ENCODE data around the gene CHCHD3.

DNA sequence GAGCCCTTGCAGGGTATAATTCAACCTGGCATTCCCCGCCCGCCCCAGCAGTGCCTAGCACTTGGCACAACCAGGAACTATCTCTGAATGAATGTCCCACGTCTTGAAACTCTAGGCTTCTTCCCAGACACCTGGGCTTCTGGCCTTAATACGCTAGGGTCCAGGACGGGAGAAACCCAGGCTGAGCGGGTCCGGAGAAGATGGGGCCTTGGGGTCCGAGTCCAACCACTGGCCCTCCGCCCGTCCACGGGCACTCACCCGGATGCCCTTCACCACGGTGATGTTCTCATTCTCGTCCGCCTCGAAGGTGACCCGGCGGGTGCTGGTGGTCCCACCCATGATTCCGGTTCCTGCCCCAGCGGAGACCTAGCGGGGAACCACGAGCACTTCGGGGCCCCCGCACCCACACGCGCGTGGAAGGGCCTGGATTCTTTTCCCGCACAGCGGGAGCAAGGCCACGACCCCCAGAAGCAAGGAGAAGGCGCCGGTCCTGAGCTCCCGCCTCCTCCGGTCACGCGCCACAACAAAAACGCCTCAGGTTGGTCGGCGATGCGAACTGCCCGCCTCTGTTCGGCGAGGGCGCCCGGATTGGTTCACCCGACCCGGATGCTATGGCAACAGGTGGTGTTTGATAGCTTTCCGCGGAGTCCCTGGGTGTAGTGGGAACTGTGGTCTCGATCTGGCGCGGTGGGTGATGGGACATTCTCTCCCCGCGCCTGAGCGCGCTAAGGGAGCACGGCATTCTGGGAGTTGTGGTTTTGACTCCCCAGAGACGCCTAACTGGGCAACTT lies at the start of gene CHCHD3:
- TF ChIP-seq, protein P1, sequence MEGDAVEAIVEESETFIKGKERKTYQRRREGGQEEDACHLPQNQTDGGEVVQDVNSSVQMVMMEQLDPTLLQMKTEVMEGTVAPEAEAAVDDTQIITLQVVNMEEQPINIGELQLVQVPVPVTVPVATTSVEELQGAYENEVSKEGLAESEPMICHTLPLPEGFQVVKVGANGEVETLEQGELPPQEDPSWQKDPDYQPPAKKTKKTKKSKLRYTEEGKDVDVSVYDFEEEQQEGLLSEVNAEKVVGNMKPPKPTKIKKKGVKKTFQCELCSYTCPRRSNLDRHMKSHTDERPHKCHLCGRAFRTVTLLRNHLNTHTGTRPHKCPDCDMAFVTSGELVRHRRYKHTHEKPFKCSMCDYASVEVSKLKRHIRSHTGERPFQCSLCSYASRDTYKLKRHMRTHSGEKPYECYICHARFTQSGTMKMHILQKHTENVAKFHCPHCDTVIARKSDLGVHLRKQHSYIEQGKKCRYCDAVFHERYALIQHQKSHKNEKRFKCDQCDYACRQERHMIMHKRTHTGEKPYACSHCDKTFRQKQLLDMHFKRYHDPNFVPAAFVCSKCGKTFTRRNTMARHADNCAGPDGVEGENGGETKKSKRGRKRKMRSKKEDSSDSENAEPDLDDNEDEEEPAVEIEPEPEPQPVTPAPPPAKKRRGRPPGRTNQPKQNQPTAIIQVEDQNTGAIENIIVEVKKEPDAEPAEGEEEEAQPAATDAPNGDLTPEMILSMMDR (conservative IDR thresholded peaks at IDR 0.05), result no peak
- no peak for TF ChIP-seq EZH2 (IDR thresholded peaks at IDR 0.05; ENCODE audit: low read depth)

All from PC-9 (cell line).